DND-41 (cell line): ENCODE results near the gene CDH11.

ENCODE experiments used
- EZH2 ChIP-seq: IDR thresholded peaks from 3 replicates; pipeline ENCODE4 v1.6.1; 2012; ENCODE audit warnings: borderline replicate concordance, low read depth, mild to moderate bottlenecking, moderate library complexity, low read length, inconsistent platforms; ENCODE audit not compliant: severe bottlenecking
- TF ChIP-seq, protein P1 (sequence below): IDR thresholded peaks from 2 replicates; pipeline ENCODE4 v1.5.1; 2012; ENCODE audit warnings: borderline replicate concordance, low read length, moderate library complexity, mild to moderate bottlenecking; ENCODE audit not compliant: poor library complexity, severe bottlenecking; ENCODE audit errors: extremely low read depth

DNA sequence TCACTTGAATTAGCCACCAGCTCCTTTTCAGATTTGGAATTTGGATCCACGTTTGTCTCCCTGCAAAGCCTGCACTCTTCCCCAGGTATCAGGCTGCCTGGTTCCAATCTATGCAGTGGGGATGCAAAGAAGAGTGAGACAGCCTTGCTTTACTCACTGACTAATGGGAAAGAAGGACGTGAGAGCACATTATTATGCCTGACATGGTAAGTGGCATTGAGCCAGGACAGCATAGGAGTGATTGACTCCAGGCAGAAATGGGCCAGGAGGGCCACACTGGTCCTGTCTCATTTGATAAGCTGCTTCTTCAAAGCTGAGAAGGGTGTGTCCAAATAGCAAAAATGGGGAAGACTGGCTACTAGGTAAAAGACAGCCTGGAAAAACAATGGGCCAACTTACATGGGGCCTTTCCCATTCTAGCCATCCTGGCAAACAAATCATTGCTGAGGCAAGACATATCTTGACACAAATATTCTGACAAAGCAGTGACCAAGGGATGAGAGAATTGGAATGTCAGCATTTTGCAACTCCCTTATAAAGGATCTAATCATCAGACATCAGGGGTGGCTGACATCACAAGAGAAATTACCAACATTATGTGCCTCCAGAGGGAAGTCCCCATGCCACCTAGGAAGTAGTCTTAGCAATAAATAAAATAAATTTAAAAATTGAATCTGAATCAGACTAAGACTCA lies 38.6 kb downstream of the CDH11 start:
- no peak for TF ChIP-seq EZH2
- TF ChIP-seq, protein P1, sequence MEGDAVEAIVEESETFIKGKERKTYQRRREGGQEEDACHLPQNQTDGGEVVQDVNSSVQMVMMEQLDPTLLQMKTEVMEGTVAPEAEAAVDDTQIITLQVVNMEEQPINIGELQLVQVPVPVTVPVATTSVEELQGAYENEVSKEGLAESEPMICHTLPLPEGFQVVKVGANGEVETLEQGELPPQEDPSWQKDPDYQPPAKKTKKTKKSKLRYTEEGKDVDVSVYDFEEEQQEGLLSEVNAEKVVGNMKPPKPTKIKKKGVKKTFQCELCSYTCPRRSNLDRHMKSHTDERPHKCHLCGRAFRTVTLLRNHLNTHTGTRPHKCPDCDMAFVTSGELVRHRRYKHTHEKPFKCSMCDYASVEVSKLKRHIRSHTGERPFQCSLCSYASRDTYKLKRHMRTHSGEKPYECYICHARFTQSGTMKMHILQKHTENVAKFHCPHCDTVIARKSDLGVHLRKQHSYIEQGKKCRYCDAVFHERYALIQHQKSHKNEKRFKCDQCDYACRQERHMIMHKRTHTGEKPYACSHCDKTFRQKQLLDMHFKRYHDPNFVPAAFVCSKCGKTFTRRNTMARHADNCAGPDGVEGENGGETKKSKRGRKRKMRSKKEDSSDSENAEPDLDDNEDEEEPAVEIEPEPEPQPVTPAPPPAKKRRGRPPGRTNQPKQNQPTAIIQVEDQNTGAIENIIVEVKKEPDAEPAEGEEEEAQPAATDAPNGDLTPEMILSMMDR = no peak
